NCI-H226 (cell line): ENCODE results near the gene CARS1.
A peak's percentile ranks its signal among the peaks of the same experiment; 100 is the strongest.

Experiments
- DNase-seq: peaks from one replicate; pipeline ENCODE4 v3.0.0-alpha.2; 2015

CARS1 gene

DNA sequence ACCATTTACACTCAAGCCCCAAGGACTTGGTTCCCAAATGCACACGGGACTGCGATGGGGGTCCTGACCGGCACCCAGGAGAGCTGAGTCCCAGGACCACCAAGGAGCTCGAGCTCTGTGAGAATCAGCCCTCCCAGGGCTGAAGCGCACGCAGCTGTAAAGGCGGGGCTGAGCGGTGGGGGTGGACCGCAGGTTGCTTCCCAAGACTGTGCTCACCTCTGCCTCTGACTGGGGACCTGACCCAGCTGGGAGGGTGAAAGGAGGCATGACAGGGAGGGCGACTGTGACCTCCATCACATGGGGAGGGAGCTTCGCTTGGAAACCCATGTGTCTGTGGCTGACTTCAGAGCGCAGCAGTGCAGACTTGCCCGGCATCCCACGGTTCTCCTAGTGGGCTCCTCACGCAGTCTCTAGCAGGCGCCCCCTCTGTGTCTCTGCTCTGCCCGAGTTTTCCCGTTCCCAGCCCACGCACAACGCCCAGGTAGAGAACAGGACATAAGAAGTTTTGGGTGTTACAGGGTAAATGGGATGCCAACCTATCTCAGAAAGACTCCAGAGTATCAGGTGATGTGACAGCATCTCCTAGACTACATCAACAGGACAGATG lies 49.7 kb downstream of the CARS1 start:
- DNase-seq, result no peak

DNA sequence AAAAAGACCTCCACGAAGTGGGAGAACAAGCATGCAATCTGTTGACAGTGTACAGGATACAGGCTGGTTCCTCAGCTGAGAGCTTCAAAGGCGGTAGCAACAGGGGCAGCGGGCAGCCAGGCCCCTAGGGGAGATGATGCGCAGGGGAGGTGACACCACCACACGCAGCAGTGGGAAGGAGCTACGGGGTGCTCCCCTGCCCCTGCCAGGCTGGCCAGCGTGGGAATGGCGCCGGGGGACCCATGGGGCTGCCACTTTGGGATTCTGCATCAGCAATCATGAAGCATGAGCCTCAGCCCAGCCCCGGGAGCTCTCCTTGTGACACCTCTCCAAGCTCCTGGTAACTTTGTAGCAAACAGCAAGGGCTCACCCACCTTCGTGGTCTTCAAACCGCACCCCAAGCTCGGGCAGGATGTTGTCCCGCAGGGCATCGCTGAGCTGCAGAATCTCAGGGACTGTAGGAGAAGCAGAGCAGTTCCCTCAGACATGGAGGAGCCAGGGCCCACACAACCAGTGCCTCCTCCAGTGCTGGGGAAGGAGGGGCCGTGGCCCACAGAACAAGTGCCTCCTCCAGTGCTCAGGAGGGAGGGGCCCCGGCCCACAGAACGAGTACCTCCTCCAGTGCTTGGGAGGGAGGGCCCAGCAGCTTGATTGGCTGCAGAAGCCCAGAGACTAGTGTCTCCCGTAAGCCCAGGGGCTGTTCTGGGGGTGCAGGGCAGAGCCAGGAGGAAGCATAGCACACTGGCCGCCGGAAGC lies 50.5 kb downstream of the CARS1 start:
- DNase-seq, result no peak

DNA sequence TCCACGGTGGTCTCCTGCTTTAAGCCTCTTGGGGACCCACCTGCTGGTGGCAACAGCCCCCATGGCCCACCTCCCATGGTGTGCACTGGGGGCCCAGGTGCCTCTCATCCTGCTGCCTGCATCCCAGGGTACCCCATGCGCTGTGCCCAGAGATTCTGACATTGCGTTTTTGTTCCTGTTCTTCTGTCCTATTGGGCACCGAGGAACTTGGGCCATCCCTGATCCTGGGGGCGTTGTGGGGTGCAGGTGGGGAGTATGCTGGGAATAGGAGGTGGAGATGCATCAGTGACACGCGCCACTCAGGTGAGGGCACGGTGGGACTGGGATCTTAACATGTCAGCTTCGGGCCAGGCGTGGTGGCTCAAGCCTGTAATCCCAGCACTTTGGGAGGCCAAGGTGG lies 52.7 kb downstream of the CARS1 start:
- no peak for DNase-seq

DNA sequence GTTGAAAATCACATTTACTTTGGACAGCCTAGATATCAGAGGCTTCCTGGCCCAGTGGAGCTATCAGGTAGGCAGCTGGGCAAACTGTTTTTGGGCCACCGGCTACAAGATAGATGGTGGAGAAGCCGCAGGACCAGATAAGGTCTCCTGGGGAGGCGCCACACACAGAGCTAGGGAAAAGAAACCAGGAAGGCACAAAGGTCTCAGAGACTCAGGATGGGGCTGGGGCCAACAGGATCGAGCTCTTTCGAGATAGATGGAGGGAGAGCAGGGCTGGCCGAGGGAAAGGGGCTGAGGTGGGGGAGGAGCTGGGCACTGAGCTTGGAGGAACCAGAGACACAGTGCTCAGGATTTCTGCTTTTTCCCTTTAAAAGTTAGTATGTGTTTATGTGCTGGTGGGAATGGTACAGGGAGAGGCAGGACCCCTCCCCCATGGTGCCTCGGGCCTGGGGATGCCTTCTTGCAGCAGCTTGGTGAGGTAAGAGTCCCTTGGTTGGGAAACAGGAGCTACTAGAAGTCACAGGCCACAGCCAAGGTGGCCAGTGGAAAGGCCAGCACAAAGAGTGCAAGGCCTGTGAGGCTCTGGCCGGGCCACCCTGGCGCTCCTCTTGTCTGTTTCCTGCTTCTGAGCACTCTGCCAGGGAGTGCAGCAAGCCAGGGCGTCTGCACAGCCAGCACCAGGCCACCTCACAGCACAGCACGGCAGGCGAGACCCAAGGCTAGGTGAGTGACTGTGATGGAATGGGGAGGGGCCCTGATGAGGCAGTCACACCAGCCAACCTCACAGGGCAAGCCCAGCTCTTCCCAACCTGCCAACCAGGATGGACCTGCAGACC lies 53.6 kb downstream of the CARS1 start:
- no peak for DNase-seq

DNA sequence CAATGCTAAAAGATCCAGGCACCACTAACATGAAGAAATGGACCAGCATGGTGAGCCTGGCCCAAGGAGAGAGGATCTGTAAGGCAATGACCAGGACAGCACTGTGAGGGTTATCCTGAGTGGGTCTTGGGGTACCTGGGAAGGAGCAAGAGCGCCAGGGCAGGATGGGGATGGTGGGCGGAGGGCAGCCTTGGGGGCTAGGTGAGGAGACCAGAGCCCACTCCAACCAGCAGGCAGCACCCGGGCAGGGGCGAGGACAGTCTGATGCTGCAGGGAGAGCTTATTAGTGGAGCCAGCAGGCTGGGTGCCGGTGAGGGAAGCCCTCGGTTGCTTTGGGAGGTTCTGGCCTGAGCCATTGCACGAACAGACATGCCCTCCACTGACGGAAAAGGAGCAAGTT lies 54.4 kb downstream of the CARS1 start:
- DNase-seq, result no peak

DNA sequence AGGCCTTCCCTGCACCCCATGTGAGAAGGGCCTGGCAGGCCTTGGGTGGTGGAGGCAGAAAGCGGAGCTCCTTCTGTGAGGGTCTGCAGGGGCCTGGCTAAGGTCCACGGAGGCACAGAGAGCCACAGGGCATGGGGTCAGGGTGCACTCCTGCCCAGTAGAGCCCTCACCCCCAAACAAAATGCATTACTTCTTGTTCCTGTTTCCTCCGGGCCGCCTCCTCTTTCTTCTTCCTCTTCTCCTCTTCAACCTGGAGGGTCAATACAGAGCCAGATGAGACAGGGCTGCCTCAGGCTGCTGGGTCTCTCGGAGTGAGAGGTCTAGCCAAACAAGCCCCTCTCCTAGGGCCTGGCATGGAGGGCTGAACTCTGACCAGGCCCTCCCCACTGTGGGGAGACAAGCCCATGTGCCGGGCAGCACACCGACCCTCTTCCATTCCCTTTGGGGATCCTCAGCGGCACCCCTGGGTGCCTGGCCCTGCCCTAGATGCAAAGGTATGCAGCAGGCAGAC lies 54.8 kb downstream of the CARS1 start:
- DNase-seq, result no peak

DNA sequence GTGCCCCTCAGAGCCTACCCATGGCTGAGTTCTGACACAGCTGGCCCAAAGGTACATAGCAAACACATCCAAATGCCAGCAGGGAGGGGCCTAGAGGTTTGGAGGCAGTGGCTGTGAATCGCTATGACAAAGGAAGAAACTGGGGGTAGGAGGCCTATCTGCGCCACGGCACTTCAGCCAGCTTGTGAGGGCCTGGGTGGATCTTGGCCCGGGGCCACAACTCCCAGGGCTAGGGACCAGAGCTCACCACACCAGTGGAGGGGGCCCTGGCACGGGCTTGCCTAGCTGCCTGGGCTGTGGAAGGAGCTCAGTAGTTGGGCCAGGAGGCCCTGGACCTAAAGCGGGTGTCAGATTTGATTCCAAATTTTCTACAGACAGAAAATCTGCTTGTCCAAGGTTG lies 55.7 kb downstream of the CARS1 start:
- DNase-seq, result no peak

DNA sequence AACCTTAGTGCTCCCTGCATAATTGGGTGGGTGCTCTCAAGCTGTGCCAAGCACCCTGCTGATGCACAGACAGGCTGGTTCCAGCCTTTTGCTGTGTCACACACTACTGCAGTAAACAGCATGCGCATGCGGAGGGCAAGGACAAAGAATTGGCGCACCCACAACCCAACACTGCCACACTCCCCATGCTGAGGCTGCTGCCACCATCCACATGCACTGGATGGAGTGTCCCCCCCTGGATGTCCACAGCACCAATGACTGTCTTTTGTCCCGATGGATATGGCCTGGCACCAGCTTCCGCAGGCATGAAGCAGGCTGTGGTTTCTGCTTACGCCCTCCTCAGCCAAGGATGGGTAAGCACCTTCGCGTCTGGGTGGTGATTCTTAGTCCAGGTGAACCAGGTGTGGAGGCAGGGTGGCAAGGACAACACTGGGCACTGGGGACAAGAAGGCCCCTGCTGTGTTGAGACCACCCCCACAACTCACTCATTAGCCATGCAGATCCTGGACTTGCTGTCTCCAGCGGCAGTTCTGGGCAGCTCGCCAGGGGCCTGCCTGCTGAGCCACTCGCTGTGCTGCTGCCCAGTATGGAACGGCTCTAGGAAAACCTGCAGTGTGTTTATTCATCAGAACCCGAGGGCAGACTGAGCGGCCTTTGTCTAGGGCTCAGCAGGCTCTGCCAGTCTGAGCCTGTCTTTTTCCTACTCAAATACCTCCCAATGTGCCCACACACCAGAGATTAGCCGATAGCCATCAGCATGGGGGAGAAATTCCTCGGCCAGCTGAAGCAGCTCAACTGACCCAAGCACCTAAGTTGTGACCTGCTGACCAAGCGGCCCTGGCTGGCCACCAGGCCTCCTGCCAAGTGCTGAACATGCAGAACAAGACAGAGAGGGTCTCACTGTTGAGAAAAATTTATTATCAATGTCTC lies 56.9 kb downstream of the CARS1 start:
- DNase-seq, result no peak

DNA sequence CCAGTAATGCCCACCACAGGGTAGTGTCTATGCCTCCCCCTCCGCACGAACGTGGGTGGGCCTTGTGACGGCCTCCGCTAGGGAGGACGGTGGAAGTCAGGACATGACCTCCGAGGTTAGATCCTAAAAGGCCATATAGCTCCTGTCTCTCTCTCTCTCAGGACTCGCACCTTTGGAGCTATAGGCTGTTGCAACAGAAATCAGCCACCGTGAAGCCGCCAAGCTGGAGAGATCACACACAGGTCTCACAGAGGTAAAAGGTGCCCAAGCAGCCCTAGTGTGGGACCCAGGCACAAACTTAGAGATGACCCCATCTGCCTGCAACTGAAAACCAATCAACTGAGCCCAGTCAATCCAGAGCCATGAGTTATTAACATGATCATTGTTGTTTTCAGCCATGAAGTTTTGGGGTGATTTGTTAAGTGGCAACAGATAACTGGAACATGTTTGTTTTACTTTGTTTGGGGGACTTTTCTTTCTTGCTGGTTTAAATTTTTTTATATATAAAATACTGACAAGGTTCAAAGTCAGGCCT lies 57.7 kb downstream of the CARS1 start:
- no peak for DNase-seq

DNA sequence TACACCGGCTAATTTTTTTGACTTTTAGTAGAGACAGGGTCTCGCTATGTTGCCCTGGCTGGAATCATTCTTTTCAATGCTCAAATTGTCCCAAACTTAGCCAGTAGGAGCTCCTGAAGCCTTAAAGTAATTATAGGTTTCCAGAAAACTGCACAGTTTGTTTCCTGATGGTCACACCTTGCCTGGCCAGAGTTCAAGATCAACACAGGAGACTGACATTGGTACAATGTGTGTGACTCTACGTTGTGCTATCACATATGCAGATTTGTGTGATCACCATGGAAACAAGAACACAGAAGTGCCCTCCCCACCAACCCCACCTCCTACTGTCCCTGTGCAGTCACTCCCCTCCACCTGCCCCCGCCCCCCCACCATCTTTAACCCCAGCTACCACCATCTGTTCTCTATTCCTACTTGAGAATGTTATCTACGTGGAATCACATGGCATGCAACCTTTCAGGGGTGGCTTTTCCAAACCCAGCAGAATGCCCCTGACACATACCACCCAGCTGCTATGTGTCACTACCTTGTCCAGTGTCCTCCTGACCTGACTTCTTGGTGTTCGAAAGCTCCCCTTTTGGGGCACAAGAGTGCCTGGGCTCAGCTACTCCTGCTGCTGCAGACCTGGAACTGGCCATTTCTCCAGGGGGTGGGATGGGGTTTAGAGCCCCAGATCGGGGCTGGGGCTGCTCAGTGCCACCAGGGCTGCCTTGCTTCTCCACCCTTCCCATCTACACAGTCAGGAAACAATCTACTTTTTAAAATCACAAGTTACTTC lies 59.0 kb downstream of the CARS1 start:
- DNase-seq, result no peak

DNA sequence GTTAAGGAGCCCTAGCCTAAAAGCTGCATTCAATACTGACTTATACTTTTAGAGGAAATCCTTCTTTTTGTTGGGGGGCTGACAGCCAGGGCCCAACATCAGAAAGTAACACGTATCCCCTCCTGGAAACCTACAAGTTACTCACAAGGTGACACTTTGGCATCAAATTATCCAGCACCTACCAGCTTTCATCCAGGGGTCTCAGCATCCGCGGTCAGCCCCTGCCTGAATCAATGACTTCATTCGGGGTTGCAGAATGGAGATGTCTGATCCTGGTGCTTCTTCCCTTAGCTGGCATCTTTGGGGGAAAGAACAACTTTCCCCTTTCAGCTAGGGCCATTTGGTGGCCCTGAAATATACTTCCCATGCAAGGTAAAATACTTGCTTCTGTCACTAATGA lies 59.8 kb downstream of the CARS1 start:
- no peak for DNase-seq

DNA sequence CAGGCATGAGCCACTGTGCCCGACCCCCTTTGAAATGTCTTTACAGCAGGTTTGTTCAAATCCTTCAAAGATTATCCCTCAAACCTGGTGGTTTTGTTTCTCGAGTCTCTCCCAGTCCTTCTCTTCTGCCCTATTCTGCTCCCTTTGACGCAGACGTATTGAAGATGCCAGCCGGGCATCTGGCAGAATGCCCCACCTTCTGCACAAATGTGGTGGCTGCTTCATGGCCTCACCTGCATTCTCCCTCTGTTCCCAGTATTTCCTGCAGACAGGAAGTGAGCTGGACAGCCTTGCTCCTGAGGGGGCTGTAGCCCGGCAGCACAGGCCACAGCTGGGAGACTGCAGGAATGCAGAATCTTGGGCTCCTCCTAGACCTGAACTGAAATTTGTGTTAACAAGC lies 60.2 kb downstream of the CARS1 start:
- DNase-seq, result no peak

DNA sequence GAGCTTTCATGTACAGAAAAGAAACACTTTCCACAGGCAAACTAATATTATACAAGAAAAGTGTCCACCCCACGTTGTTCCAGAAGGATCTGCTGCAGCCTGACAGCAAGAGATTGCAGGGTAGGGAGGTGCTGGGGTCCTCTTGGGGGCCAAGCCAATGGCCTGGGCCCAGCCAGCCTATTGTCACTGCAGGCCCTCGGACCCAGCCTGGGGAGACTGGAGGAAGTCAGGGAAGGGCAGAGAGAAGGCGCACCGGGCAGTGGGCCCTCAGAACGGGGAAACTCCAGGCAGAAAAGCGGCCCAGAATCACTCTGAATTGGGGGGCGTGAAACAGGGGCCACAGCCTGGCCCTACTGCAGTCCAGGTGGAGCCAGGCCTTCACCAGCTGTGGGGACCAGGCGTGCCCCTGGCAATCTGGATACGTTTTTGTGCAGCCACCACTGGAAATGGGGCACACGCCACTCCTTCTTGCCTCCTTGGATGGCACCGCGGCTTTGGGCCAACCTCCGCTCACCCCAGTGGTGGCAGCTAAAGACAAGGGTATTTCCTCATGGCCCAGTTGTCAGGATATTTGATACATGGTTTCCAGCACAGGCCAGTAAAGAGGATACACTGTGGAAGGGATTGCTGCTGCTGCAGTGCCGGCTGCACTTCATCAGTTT lies 61.2 kb downstream of the CARS1 start:
- DNase-seq, result no peak

DNA sequence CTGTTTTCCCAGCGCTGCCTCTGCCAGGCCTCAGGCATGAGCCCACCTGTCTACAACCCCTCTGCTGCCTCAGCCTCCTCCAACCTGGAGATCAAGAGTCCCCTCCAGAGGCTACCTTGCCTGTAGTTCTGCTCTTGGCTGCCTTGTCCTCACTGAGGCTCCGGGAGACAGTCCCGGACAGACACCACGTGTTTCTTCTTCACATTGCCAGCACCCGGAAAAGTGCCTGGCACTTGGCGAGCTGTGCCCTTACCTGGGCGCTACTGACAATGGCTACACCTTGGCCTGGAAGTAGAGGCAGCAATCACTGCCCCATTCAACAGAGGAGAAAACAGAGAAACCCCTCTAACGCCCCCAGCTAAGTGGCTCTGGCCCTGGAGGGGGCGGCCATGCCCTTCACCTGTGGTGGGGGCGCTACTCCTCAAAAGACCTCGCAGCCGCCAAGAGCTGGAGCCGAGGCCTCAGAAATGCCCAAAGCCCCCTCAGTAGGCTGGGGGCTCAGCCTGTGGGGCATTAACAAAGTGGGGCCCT lies 62.1 kb downstream of the CARS1 start:
- no peak for DNase-seq

DNA sequence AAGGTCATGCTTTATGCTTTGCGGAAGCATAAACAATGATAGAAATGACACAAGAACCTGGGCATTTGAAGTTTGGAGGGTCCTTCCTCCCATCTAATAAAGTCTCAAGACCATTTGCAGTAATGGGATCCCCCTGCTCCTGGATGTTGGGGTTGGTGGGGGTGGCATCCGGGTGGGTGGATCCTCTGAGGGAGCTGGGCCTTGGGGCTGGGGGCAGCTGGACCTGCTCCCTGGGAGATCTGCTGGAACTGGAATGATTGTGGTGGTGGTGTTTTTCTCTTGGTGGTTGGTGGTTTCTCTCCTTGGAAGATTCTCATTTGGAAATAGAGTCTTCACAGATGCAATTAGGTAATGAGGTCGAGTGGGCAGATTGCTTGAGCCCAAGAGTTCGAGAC lies 62.9 kb downstream of the CARS1 start:
- DNase-seq, result no peak

DNA sequence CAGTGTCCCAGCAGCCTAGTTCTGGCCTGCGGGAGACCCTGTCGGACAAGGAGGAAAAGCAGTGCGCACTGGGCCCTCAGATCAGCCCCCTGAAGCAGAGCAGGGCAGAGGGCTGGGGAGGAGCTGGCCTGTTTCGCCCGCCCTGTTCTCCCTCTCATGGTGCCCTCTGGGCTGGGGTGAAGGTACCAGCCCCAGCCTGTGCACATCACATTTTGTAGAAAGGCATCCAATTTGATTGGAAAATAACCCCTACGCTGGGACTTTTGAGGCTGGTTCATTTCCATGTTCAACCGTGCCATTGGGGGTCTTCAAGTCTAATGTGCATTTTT lies 64.3 kb downstream of the CARS1 start:
- DNase-seq, result no peak

DNA sequence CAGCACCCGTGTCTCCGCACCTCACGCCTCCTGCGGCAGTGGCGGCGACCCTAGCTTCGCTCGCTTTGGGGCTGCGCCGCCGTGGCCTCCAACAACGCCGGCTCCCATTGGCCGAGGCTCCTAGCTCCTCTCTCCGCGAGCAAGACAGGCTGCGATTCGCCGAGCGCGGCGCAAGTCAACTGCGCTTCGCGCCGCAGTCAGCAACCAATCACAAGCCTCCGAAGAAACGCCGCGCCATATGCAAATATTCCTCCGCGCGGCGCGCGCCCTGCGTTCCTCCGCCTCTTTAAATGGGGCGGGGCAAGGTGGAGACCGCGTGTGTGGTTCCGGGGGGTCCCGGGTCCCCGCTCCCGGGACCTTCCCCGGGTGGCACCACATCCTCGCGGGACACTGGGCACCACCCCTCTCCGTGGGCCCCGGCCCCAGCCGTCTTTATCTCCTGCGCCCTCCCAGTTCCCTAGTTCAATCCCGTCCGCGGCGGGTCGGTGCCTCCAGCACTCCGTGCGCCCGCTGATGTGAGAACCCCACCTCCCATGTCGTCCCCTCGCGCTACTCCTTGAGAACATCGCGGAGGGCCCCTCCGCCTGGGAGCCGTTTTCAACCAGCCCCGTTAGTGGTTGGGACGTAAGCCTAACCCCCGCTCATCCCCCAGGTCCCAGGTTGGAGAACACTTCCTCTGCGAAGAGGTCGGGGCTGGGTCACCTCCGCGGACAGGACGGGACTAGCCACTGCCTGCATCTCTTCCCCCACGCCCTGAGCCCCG lies 64.8 kb downstream of the CARS1 start, which contains the start of gene NAP1L4:
Gene NAP1L4 (minus strand): TSS at position 96 of the 763 bp plus-strand sequence. CDS start 13,109 bp downstream, outside the sequence.
- DNase-seq, result peak; percentile 95

DNA sequence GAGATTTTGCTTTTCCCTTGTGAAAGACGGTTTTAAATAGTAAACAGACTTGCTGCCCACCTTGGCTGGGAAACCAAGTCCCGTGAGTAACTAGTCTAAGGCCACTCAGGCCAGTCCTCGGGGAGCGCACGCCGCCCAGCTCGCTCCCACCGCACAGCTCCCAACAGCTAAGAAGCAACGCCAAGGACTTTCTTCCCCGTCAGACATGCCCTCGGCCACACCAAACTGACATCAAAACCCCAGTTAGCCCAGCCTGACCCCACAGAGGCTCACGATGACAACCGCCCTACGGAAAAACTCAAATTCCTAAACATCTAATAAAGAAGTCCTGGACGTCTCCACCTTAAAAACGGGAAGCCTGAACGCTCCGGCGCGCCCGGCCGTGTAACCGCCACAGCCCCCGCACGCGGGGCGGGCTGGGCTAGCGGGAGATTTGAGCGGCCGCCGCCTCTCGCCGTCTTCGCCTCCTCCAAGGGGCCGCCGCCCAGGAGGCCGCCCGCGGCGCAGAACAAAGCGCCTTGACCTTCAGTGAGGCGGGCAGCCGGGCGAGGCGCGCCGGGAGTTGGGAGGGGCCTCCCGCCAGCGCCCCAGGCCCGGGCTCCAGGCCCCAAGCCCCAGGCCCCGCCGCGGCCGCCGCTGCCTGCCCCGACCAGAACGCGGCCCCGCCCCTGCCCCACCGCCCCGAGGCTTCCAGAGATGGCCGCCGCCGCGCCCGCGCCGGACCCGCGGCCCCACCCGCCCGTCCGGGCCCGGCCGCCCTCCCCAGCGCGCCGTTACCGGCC lies 65.6 kb downstream of the CARS1 start:
- DNase-seq, result peak; percentile 57
